Measurements from ENCODE around the gene ZNF12. TPM values are rescaled to one million over a fixed set of nuclear protein-coding genes. Genes with fewer than 3 reads are reported as not detected.
A peak's percentile ranks its signal among the peaks of the same experiment; 100 is the strongest.

ZNF12 gene
- total RNA-seq, 1 donor = 25.5 TPM

DNA sequence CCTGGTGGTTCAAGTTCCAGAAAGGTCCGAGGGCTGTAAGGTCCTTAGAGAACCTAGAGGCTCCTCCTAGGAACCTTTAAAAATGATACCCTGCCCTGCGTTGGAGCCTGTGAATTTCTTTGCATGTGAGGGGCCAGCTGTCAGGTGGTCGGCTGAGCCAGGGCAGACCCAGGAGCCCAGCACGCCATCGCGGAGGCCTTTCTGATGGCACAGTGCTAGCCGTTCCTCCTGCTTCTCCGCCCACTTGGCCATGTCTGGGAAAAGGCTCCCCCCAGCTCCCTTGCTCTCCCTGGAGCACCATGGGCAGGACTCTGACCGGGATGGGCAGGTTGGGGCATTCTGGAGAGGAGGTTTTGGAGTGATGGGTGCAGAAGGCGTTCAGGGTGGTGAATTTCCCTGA lies 62.0 kb downstream of the ZNF12 start:
- TF ChIP-seq, protein P1, sequence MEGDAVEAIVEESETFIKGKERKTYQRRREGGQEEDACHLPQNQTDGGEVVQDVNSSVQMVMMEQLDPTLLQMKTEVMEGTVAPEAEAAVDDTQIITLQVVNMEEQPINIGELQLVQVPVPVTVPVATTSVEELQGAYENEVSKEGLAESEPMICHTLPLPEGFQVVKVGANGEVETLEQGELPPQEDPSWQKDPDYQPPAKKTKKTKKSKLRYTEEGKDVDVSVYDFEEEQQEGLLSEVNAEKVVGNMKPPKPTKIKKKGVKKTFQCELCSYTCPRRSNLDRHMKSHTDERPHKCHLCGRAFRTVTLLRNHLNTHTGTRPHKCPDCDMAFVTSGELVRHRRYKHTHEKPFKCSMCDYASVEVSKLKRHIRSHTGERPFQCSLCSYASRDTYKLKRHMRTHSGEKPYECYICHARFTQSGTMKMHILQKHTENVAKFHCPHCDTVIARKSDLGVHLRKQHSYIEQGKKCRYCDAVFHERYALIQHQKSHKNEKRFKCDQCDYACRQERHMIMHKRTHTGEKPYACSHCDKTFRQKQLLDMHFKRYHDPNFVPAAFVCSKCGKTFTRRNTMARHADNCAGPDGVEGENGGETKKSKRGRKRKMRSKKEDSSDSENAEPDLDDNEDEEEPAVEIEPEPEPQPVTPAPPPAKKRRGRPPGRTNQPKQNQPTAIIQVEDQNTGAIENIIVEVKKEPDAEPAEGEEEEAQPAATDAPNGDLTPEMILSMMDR (IDR thresholded peaks at IDR 0.05; ENCODE audit: insufficient read depth, low read depth, low read length) = no peak
- no peak for DNase-seq (ENCODE audit: low read depth)
- no peak overlapping the region for H3K4me3 ChIP-seq (ENCODE audit: low read depth, low read length)

DNA sequence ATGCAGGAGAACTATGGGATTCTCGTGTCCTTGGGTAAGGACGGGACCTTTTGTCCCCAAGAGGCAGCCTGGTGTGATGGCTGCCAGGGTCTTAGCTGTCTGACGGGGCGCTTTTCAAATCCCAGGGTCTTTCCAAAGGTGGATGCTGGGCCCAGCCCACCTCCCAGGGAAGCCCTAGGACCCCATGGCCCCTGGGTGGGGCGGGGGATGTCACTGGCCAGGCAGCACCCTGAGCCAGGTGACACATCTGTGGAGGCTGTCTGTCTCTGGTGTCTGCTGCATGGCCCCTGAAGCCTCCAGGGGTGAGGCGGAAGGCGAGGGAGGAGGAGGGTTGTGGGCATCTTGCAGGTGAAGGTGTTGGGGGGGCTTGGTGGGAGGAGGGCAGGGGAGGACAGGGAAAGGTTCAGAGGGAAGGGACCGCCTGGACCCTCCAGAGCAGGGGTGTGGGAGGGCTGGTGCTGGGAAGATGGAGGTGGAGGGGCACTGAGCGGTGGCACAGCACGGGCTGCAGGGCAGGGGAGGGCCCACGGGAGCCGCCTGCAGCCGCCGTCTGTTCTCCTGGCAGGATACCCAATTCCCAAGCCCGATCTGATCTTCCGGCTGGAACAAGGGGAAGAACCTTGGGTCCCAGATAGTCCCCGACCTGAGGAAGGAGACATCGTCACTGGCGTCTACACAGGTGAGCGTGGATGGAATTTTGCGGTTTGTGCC lies 62.7 kb downstream of the ZNF12 start:
- no peak for DNase-seq (ENCODE audit: low read depth)
- TF ChIP-seq, protein P1 (IDR thresholded peaks at IDR 0.05; ENCODE audit: insufficient read depth, low read depth, low read length) = no peak
- H3K4me3 ChIP-seq (ENCODE audit: low read depth, low read length) = no peak overlapping the region

DNA sequence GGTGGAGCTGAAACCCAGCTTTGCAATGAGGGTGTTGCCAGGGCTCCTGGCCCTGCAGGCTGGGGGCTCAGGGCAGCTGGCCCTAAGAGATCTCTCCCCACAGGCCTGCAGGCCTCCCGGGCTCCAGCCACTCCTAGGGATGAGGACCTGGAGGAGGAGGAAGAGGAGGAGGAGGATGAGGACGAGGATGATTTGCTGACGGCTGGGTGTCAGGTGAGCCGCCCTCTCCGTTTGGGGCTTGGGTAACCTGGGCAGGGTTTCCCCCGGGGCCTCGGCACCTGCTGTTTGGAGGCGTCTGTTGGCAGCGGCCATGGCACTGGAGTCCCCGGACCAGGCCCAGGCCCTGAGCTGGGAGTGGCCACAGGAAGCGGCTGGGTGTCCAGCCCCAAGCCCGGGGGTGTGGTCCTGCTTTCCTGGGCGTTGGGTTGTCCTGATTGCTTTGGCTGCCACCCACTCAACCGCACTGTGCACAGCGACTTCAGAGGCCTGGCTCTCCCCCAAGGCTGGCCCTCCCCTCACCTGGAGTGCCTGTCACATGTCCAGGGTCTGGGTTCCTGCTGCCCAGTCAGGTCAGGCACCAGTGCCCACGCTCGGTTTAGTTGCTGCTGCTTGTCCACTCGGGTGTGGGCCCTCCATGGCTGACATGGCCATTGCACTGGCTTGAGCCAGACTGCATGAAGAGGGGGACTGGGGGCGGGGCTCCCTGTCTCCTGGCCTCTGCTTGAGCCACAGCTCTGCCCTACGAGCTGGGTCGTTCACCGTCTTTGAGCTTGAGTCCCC lies 63.7 kb downstream of the ZNF12 start:
- DNase-seq (ENCODE audit: low read depth) = no peak
- TF ChIP-seq, protein P1 (IDR thresholded peaks at IDR 0.05; ENCODE audit: insufficient read depth, low read depth, low read length) = no peak
- H3K4me3 ChIP-seq (ENCODE audit: low read depth, low read length) = no peak overlapping the region

DNA sequence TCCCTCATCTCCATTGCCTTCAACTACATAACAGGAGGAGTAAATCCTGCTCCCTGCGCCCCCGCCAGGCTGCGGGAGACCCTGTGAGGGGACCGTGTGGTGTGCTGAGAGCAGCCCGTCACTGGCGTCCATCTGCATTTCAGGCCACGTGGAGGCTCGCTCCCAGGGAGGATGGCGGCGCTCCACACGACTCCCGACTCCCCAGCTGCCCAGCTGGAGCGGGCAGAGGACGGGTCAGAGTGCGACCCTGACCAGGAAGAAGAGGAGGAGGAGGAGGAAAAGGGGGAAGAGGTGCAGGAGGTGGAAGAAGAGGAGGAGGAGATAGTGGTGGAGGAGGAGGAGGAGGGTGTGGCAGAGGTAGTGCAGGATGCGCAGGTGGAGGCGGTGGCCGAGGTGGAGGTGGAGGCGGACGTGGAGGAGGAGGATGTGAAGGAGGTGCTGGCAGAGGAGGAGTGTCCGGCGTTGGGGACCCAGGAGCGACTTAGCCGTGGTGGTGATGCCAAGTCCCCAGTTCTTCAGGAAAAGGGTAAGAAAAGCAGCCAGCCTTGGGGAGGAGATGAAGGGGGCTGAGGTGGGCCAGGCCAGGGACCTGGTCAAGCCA lies 64.4 kb downstream of the ZNF12 start:
- H3K4me3 ChIP-seq (ENCODE audit: low read depth, low read length) = no peak overlapping the region
- no peak for DNase-seq (ENCODE audit: low read depth)
- TF ChIP-seq, protein P1 (IDR thresholded peaks at IDR 0.05; ENCODE audit: insufficient read depth, low read depth, low read length) = no peak

DNA sequence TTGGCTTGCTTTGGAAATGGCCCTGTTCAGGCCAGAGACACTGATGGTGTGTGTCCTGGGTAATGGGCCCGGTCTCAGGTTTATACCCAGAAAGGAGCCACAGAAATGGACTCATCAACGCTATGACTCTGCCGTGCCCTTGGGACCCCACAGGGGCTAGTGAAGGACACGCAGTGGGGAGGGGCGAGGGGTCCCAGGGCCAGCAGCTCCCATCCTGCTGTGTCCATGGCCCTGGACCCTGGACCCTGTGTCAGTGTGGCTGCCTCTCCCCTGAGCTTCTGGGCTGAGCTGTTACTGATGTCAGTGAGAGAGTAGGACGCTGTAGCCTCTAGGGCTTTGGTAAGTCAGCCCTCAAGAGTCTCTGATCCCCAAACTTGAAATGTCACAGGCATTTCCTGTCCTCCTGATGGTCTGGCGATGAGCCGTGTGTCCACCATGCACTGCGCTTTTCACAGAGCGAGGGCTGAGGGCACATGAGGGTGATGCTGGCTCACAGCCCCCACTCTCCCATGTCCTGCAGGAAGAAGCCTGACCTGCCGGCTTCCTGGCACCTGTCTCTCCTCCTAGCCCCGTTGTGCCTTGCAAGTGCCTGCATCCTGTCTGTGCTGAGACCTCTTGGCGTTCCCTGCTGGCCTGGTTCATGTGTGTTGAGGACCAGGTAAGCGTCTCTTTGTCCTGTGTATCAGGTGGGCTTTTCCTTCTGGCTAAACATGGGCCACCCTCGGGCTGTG lies 65.3 kb downstream of the ZNF12 start:
- no peak for DNase-seq (ENCODE audit: low read depth)
- H3K4me3 ChIP-seq (ENCODE audit: low read depth, low read length) = no peak overlapping the region
- TF ChIP-seq, protein P1 (IDR thresholded peaks at IDR 0.05; ENCODE audit: insufficient read depth, low read depth, low read length) = no peak

DNA sequence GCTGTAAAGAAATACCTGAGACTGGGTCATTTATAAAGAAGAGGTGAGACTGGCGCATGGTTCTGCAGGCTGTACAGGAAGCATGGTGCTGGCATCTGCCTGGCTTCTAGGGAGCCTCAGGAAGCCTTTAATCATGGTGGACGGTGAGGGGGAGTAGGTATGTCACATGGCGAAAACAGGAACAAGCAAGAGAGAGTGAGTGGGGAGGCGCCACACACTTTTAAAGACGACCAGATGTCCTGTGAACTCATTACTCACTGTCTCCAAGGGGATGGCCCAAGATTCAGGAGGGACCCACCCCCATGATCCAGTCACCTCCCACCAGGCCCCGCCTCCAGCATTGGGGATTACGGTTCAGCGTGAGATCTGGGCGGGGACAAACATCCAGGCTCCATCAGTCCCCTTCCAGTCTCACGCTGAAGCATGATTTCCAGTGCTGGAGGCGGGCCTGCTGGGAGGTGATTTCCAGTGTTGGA lies 66.5 kb downstream of the ZNF12 start:
- TF ChIP-seq, protein P1 (IDR thresholded peaks at IDR 0.05; ENCODE audit: insufficient read depth, low read depth, low read length) = no peak
- peak; percentile 65 for DNase-seq (ENCODE audit: low read depth)
- H3K4me3 ChIP-seq (ENCODE audit: low read depth, low read length) = no peak overlapping the region

Measured in fibroblast of villous mesenchyme (primary cell).